Stimulated activated CD8-positive, alpha-beta memory T cell treated with anti-CD3 and anti-CD28 coated beads, Interleukin-7, amount 100 ng/mL, for 48 hours (primary cell): ENCODE data around the gene AQP2.

ENCODE experiments used
- DNase-seq, 2 donors: peaks; one replicate each; pipeline ENCODE4 v3.0.0-alpha.2; 2020; ENCODE audit warnings: low read depth in 1 of 2; ENCODE audit errors: extremely low read depth in 1 of 2

The AQP2 gene

GRCh38 chr12:49954863-49955830, 4.6 kb downstream of the AQP2 start:
- no peak for DNase-seq

- no peak for DNase-seq
Measured at GRCh38 chr12:49955899-49956662, 5.5 kb downstream of the AQP2 start.

- DNase-seq, result no peak
Measured at GRCh38 chr12:49956663-49957569, 6.4 kb downstream of the AQP2 start.

GRCh38 chr12:49957570-49957967, 7.0 kb downstream of the AQP2 start:
- DNase-seq, result no peak

GRCh38 chr12:49959685-49960473, 9.3 kb downstream of the AQP2 start:
- no peak for DNase-seq

- DNase-seq, result no peak
Measured at GRCh38 chr12:49960474-49961110, 10.1 kb downstream of the AQP2 start.

- no peak for DNase-seq
Measured at GRCh38 chr12:49961111-49961922, 10.8 kb downstream of the AQP2 start, which contains the start of gene AQP5. AQP5 (plus strand) TSS chr12:49961872; CDS start chr12:49962018, 146 bp downstream.

GRCh38 chr12:49961993-49962764, 11.6 kb downstream of the AQP2 start:
- no peak for DNase-seq

- no peak for DNase-seq
Measured at GRCh38 chr12:49962861-49963765, 12.6 kb downstream of the AQP2 start.

GRCh38 chr12:49963976-49964815, 13.7 kb downstream of the AQP2 start:
- DNase-seq, result no peak

GRCh38 chr12:49964849-49965624, 14.5 kb downstream of the AQP2 start:
- no peak for DNase-seq

- no peak for DNase-seq
Measured at GRCh38 chr12:49965836-49966235, 15.3 kb downstream of the AQP2 start.

GRCh38 chr12:49966511-49967041, 16.0 kb downstream of the AQP2 start:
- DNase-seq, result no peak

GRCh38 chr12:49967042-49967776, 16.7 kb downstream of the AQP2 start:
- DNase-seq, result peak; percentile 73 to 81
